Ishikawa (cell line): Measurements from ENCODE around the gene ALPI.

Experiments
- CEBPB ChIP-seq: IDR thresholded peaks from 2 replicates; pipeline ENCODE4 v1.6.1; 2012
- CREB1 ChIP-seq: IDR thresholded peaks from 2 replicates; pipeline ENCODE4 v1.6.1; 2012; ENCODE audit warnings: low read depth
- EGR1 ChIP-seq: IDR thresholded peaks from 2 replicates; pipeline ENCODE4 v1.6.1; 2012
- EP300 ChIP-seq: IDR thresholded peaks from 2 replicates; pipeline ENCODE4 v1.6.1; 2012; ENCODE audit warnings: borderline replicate concordance
- FOXM1 ChIP-seq: IDR thresholded peaks from 2 replicates; pipeline ENCODE4 v1.6.1; 2012; ENCODE audit warnings: low read depth, borderline replicate concordance
- MAX ChIP-seq: IDR thresholded peaks from 2 replicates; pipeline ENCODE4 v1.6.1; 2012
- NFIC ChIP-seq: IDR thresholded peaks from 2 replicates; pipeline ENCODE4 v1.6.1; 2012
- RAD21 ChIP-seq: IDR thresholded peaks from 2 replicates; pipeline ENCODE4 v1.6.1; 2012; ENCODE audit warnings: low read depth
- TAF1 ChIP-seq: IDR thresholded peaks from 2 replicates; pipeline ENCODE4 v1.6.1; 2012; ENCODE audit warnings: low read depth, mild to moderate bottlenecking
- TCF12 ChIP-seq: IDR thresholded peaks from 2 replicates; pipeline ENCODE4 v1.6.1; 2012; ENCODE audit warnings: low read depth
- TEAD4 ChIP-seq: IDR thresholded peaks from 2 replicates; pipeline ENCODE4 v1.6.1; 2012
- YY1 ChIP-seq: IDR thresholded peaks from 2 replicates; pipeline ENCODE4 v1.6.1; 2012; ENCODE audit warnings: low read depth
- ZBTB7A ChIP-seq: IDR thresholded peaks from 2 replicates; pipeline ENCODE4 v1.6.1; 2012; ENCODE audit warnings: low read depth
- TF ChIP-seq, protein P1 (sequence below): IDR thresholded peaks from 2 replicates; pipeline ENCODE4 v1.6.1; 2012
- TF ChIP-seq, protein P2 (sequence below): IDR thresholded peaks from 2 replicates; pipeline ENCODE4 v1.6.1; 2012; ENCODE audit warnings: low read depth, mild to moderate bottlenecking

ALPI gene

GRCh38 chr2:232503809-232504323 is 47.9 kb downstream of the ALPI start:
- no peak for TF ChIP-seq NFIC
- TF ChIP-seq EGR1: no peak

- TF ChIP-seq MAX (no peak), FOXM1 (no peak), EGR1 (no peak), ZBTB7A (no peak), NFIC (no peak), EP300 (no peak), TEAD4 (no peak), YY1 (no peak), TCF12 (no peak), TAF1 (no peak), CREB1 (no peak), RAD21 (no peak), CEBPB (no peak)
- TF ChIP-seq, protein P1, sequence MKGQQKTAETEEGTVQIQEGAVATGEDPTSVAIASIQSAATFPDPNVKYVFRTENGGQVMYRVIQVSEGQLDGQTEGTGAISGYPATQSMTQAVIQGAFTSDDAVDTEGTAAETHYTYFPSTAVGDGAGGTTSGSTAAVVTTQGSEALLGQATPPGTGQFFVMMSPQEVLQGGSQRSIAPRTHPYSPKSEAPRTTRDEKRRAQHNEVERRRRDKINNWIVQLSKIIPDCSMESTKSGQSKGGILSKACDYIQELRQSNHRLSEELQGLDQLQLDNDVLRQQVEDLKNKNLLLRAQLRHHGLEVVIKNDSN: no peak
- TF ChIP-seq, protein P2, sequence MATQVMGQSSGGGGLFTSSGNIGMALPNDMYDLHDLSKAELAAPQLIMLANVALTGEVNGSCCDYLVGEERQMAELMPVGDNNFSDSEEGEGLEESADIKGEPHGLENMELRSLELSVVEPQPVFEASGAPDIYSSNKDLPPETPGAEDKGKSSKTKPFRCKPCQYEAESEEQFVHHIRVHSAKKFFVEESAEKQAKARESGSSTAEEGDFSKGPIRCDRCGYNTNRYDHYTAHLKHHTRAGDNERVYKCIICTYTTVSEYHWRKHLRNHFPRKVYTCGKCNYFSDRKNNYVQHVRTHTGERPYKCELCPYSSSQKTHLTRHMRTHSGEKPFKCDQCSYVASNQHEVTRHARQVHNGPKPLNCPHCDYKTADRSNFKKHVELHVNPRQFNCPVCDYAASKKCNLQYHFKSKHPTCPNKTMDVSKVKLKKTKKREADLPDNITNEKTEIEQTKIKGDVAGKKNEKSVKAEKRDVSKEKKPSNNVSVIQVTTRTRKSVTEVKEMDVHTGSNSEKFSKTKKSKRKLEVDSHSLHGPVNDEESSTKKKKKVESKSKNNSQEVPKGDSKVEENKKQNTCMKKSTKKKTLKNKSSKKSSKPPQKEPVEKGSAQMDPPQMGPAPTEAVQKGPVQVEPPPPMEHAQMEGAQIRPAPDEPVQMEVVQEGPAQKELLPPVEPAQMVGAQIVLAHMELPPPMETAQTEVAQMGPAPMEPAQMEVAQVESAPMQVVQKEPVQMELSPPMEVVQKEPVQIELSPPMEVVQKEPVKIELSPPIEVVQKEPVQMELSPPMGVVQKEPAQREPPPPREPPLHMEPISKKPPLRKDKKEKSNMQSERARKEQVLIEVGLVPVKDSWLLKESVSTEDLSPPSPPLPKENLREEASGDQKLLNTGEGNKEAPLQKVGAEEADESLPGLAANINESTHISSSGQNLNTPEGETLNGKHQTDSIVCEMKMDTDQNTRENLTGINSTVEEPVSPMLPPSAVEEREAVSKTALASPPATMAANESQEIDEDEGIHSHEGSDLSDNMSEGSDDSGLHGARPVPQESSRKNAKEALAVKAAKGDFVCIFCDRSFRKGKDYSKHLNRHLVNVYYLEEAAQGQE: no peak
These were observed 48.5 kb downstream of the ALPI start for GRCh38 chr2:232504438-232504837.

DNA sequence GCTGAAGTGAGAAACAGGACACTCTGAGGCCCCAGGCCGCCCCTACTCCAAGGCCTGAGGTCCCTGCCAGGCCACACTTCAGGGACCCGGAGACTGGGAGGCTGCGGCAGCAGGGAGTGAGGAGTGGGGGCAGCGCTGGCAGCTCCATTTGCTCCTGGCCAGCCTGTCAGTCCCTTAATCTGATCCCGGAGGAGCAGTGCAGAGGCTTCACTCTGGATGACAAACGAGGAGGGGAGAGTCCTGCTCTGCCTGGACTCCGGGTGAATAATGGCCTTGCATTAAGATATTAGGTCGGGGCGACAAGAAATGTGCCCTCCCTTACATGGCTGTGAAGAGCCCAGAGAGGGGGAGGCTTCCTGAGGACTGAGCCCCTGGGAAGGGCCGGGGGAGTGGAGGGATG is 49.9 kb downstream of the ALPI start:
- TF ChIP-seq TAF1: no peak
- TF ChIP-seq EP300: no peak
- TF ChIP-seq, protein P2: no peak
- no peak for TF ChIP-seq TCF12
- TF ChIP-seq RAD21: no peak
- no peak for TF ChIP-seq CREB1
- no peak for TF ChIP-seq YY1
- no peak for TF ChIP-seq NFIC
- TF ChIP-seq CEBPB: no peak
- TF ChIP-seq MAX: no peak
- no peak for TF ChIP-seq ZBTB7A
- TF ChIP-seq, protein P1: no peak
- TF ChIP-seq EGR1: no peak
- TF ChIP-seq FOXM1: no peak

GRCh38 chr2:232506709-232507108 is 50.8 kb downstream of the ALPI start:
- TF ChIP-seq NFIC: no peak
- TF ChIP-seq TCF12: no peak
- TF ChIP-seq EP300: no peak
- TF ChIP-seq, protein P2: no peak
- TF ChIP-seq TEAD4: no peak
- TF ChIP-seq RAD21: no peak
- TF ChIP-seq, protein P1: no peak
- no peak for TF ChIP-seq FOXM1
- TF ChIP-seq ZBTB7A: no peak
- no peak for TF ChIP-seq CEBPB
- TF ChIP-seq YY1: no peak
- TF ChIP-seq TAF1: no peak

DNA sequence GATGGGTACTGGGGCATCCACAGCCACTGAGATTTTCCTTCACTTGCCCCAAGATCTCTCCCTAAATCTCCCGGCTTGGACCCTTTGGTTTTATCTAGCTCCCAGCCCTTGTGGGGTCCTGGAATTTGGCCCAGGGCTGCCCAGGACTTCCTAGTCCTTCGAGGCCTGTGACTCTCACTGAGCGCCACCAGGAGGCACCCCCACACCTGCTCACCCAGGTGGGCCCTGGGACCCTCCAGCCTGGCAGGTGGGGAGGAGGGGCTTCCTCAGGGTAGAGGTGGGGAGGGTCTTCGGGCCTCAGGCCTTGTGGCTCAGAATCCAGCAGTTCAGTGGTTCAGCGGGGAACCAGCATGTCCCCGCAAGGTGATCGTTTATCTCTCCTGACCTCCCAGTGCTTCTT is 52.3 kb downstream of the ALPI start:
- TF ChIP-seq TEAD4: no peak
- TF ChIP-seq CEBPB: no peak
- TF ChIP-seq ZBTB7A: no peak
- TF ChIP-seq YY1: no peak
- TF ChIP-seq MAX: no peak
- no peak for TF ChIP-seq CREB1
- TF ChIP-seq TCF12: no peak
- no peak for TF ChIP-seq RAD21
- TF ChIP-seq, protein P1: no peak
- TF ChIP-seq, protein P2: no peak
- no peak for TF ChIP-seq TAF1
- no peak for TF ChIP-seq NFIC
- no peak for TF ChIP-seq EGR1
